Measurements from ENCODE around the gene MRPL24.

GRCh38 chr1:156708218-156708661, 32.6 kb downstream of the MRPL24 start:
- no peak for TF ChIP-seq POLR2A (IDR thresholded peaks at IDR 0.05)
- TF ChIP-seq CTCF (IDR thresholded peaks at IDR 0.05), result no peak
